K562 (cell line): ENCODE results near the gene ZNF428. TPM values are rescaled to one million over a fixed set of nuclear protein-coding genes. Genes with fewer than 3 reads are reported as not detected.

Experiments used
- ARID1B ChIP-seq: fragments of 450-650 bp; IDR thresholded peaks from 2 replicates; pipeline ENCODE4 v1.6.1; 2016; ENCODE audit warnings: antibody characterized with exemption, mild to moderate bottlenecking, inconsistent platforms
- CREM ChIP-seq: IDR thresholded peaks from 2 replicates; pipeline ENCODE4 v1.6.1; 2014; ENCODE audit warnings: antibody characterized with exemption, low read depth
- CTBP1 ChIP-seq: fragments of 450-650 bp; IDR thresholded peaks from 2 replicates; pipeline ENCODE4 v1.6.1; 2016; ENCODE audit warnings: borderline replicate concordance
- DMBX1 ChIP-seq: fragments of 250-450 bp; sonication (Bioruptor Pico); IDR thresholded peaks from 2 replicates; pipeline ENCODE4 v1.8.0; 2022; ENCODE audit warnings: inconsistent platforms, mild to moderate bottlenecking, moderate library complexity, borderline replicate concordance
- E2F4 ChIP-seq: sonication (generic); formaldehyde crosslinking; IDR thresholded peaks from 2 replicates; pipeline ENCODE4 v1.8.0; 2022; ENCODE audit warnings: mild to moderate bottlenecking, low read depth, missing genetic modification reagents
- ELF1 ChIP-seq: fragments of 200-800 bp; sonication (Bioruptor generic); IDR thresholded peaks from 2 replicates; pipeline ENCODE4 v1.6.1; 2016; ENCODE audit warnings: missing genetic modification characterization, missing compliant biosample characterization
- EP300 ChIP-seq: IDR thresholded peaks from 2 replicates; pipeline ENCODE4 v1.6.1; 2012; ENCODE audit warnings: low read length, improper control_type of control experiment
- FOSL1 ChIP-seq: fragments of 200-800 bp; sonication (Bioruptor generic); conservative IDR thresholded peaks from 2 replicates; pipeline ENCODE4 v1.6.1; 2016; ENCODE audit warnings: missing genetic modification characterization, missing compliant biosample characterization
- FOXJ3 ChIP-seq: sonication (generic); formaldehyde crosslinking; IDR thresholded peaks from 2 replicates; pipeline ENCODE4 v1.4.0; 2020; ENCODE audit warnings: mild to moderate bottlenecking, missing genetic modification reagents
- GTF2E2 ChIP-seq: fragments of 200-800 bp; sonication (Bioruptor generic); IDR thresholded peaks from 2 replicates; pipeline ENCODE4 v1.6.1; 2016; ENCODE audit warnings: missing genetic modification characterization, missing compliant biosample characterization
- HDAC2 ChIP-seq: fragments of 450-650 bp; IDR thresholded peaks from 2 replicates; pipeline ENCODE4 v1.6.1; 2016; ENCODE audit warnings: mild to moderate bottlenecking
- JUN ChIP-seq, 2 experiments: sonication (generic) in 1 of 2; formaldehyde crosslinking in 1 of 2; IDR thresholded peaks; 2 replicates each; pipeline versions ENCODE4 v1.6.1 to v1.8.0; 2012 to 2022; ENCODE audit warnings: borderline replicate concordance in 2 of 2, mild to moderate bottlenecking in 2 of 2, improper control_type of control experiment in 1 of 2, low read depth in 1 of 2, low read length in 1 of 2, missing genetic modification reagents in 1 of 2
- JUND ChIP-seq, 2 experiments: IDR thresholded peaks; 2 replicates in 1 of 2; 3 replicates in 1 of 2; pipeline ENCODE4 v1.6.1; 2011; ENCODE audit warnings: borderline replicate concordance in 2 of 2, low read depth in 2 of 2, low read length in 2 of 2, improper control_type of control experiment in 1 of 2, missing biosample characterization in 1 of 2, missing genetic modification characterization in 1 of 2, missing genetic modification reagents in 1 of 2
- MYC ChIP-seq, 2 experiments: fragments of 250-450 bp in 1 of 2; sonication (Bioruptor Pico) in 1 of 2; IDR thresholded peaks; 2 replicates each; pipeline versions ENCODE4 v1.5.1 to v1.6.1; 2012 to 2021; ENCODE audit warnings: low read depth in 2 of 2, borderline replicate concordance in 1 of 2, improper control_type of control experiment in 1 of 2, low read length in 1 of 2, mild to moderate bottlenecking in 1 of 2, moderate library complexity in 1 of 2
- NR2C1 ChIP-seq, 2 experiments: fragments of 450-650 bp; IDR thresholded peaks; 2 replicates each; pipeline ENCODE4 v1.6.1; 2017; ENCODE audit warnings: mild to moderate bottlenecking in 2 of 2, antibody characterized with exemption in 1 of 2, inconsistent platforms in 1 of 2, missing compliant biosample characterization in 1 of 2, missing genetic modification characterization in 1 of 2
- NR2F6 ChIP-seq: fragments of 450-650 bp; formaldehyde crosslinking; IDR thresholded peaks from 2 replicates; pipeline ENCODE4 v1.4.0; 2020; ENCODE audit warnings: mild to moderate bottlenecking
- POLR2B ChIP-seq: fragments of 450-650 bp; IDR thresholded peaks from 2 replicates; pipeline ENCODE4 v1.6.1; 2018; ENCODE audit warnings: low read depth; ENCODE audit not compliant: partially characterized antibody
- RBBP5 ChIP-seq: fragments of 200-600 bp; sonication (generic); IDR thresholded peaks from 2 replicates; pipeline ENCODE4 v1.6.1; 2012; ENCODE audit warnings: borderline replicate concordance, mild to moderate bottlenecking, low read length, control low read depth, inconsistent platforms; ENCODE audit not compliant: insufficient read depth, poor library complexity, severe bottlenecking
- ZNF143 ChIP-seq: sonication (generic); formaldehyde crosslinking; IDR thresholded peaks from 2 replicates; pipeline ENCODE4 v1.9.0; 2022; ENCODE audit warnings: mild to moderate bottlenecking, missing genetic modification reagents
- ZNF175 ChIP-seq: fragments of 200-800 bp; sonication (Bioruptor generic); IDR thresholded peaks from 2 replicates; pipeline ENCODE4 v1.6.1; 2016; ENCODE audit warnings: low read depth, mild to moderate bottlenecking, missing genetic modification characterization, missing compliant biosample characterization
- polyA plus RNA-seq, 8 experiments: library from polyadenylated mRNA; depleted of rRNA in 4 of 8; stranded (reverse) in 5 of 8; unstranded in 3 of 8; fragments of >200 nt; fragmentation: Nextera tagmentation in 2 of 8; fragmentation: Illumina TruSeq in 1 of 8; extraction: Ambion mirVana in 2 of 8; extraction: Trizol in 1 of 8; gene quantifications; 2 replicates each; pipeline versions ENCODE4 v1.2.1 to v1.2.3, GENCODE V29; 2011 to 2014; ENCODE audit warnings: inconsistent platforms in 1 of 8, missing spikeins in 1 of 8
- total RNA-seq, 7 experiments: library from RNA; depleted of rRNA in 6 of 7; stranded (reverse); fragments of >200 nt in 6 of 7; fragmentation: Illumina TruSeq in 2 of 7; extraction: Trizol in 2 of 7; gene quantifications; 2 replicates each; pipeline versions ENCODE4 v1.2.1 to v1.2.3, GENCODE V29; 2011 to 2021; ENCODE audit warnings: low replicate concordance in 1 of 7
- TF ChIP-seq, protein P1 (sequence below): fragments of 250-450 bp; sonication (Bioruptor Pico); IDR thresholded peaks from 2 replicates; pipeline ENCODE4 v1.4.0; 2020
- TF ChIP-seq, protein P2 (sequence below): fragments of 250-450 bp; sonication (Bioruptor Pico); IDR thresholded peaks from 2 replicates; pipeline ENCODE4 v1.8.0; 2021; ENCODE audit warnings: mild to moderate bottlenecking, moderate library complexity

The ZNF428 gene
- total and polyA plus RNA-seq, 9 of the 15 experiments (the other 6 are each of a cell fraction or from before 2014, with no cell fraction given) = 0.15 to 85.7 (median 15.9) TPM

- TF ChIP-seq JUND (IDR thresholded peaks at IDR 0.05; ENCODE audit: borderline replicate concordance, low read depth, low read length) (peak; percentile 89), JUND (tag; IDR thresholded peaks at IDR 0.05; ENCODE audit: borderline replicate concordance, low read depth, low read length) (peak; percentile 75; the same call in 1 of the 3 replicates), CTBP1 (peak; percentile 55; the same call in 1 of the 2 replicates), DMBX1 (CRISPR knock-in tag) (peak; percentile 39), EP300 (no peak; the same call in 1 of the 2 replicates), HDAC2 (peak; percentile 77), ARID1B (peak; percentile 49; the same call in 1 of the 2 replicates), ZNF143 (0 out of 2 replicates have a peak, but pooled peaks have one; percentile 25), ELF1 (no peak; the same call in 1 of the 2 replicates), GTF2E2 (tag) (peak; percentile 87), NR2F6 (peak; percentile 87; the same call in 1 of the 2 replicates), ZNF175 (no peak), E2F4 (CRISPR knock-in tag) (0 out of 2 replicates have a peak, but pooled peaks have one; percentile 23), JUN (IDR thresholded peaks at IDR 0.05; ENCODE audit: borderline replicate concordance, low read depth, low read length) (0 out of 2 replicates have a peak, but pooled peaks have one; percentile 32), JUN (CRISPR knock-in tag; IDR thresholded peaks at IDR 0.05; ENCODE audit: borderline replicate concordance) (no peak; the same call in 1 of the 2 replicates), MYC (IDR thresholded peaks at IDR 0.05; ENCODE audit: low read depth, low read length) (no peak; the same call in 1 of the 2 replicates), MYC (CRISPR knock-in tag; IDR thresholded peaks at IDR 0.05; ENCODE audit: borderline replicate concordance, low read depth) (peak; percentile 72; the same call in 1 of the 2 replicates), CREM (peak; percentile 99), RBBP5 (peak; percentile 60), NR2C1 (IDR thresholded peaks at IDR 0.05) (peak; percentile 94; the same call in 1 of the 2 replicates), NR2C1 (tag; IDR thresholded peaks at IDR 0.05) (peak; percentile 94), FOXJ3 (CRISPR knock-in tag) (no peak), FOSL1 (tag) (peak; percentile 56), POLR2B (peak; percentile 95)
- TF ChIP-seq, protein P1, sequence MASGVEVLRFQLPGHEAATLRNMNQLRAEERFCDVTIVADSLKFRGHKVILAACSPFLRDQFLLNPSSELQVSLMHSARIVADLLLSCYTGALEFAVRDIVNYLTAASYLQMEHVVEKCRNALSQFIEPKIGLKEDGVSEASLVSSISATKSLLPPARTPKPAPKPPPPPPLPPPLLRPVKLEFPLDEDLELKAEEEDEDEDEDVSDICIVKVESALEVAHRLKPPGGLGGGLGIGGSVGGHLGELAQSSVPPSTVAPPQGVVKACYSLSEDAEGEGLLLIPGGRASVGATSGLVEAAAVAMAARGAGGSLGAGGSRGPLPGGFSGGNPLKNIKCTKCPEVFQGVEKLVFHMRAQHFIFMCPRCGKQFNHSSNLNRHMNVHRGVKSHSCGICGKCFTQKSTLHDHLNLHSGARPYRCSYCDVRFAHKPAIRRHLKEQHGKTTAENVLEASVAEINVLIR (CRISPR knock-in tag) = peak; percentile 97
- TF ChIP-seq, protein P2, sequence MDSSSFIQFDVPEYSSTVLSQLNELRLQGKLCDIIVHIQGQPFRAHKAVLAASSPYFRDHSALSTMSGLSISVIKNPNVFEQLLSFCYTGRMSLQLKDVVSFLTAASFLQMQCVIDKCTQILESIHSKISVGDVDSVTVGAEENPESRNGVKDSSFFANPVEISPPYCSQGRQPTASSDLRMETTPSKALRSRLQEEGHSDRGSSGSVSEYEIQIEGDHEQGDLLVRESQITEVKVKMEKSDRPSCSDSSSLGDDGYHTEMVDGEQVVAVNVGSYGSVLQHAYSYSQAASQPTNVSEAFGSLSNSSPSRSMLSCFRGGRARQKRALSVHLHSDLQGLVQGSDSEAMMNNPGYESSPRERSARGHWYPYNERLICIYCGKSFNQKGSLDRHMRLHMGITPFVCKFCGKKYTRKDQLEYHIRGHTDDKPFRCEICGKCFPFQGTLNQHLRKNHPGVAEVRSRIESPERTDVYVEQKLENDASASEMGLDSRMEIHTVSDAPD (CRISPR knock-in tag) = no peak
These were observed 23.2 kb downstream of the ZNF428 start, which contains the start of the genes IRGQ and ZNF576 (continued) for GRCh38 chr19:43595999-43596841.
